Right lobe of liver (tissue), 4 donors: Measurements from ENCODE around the gene SERPINA1.
A peak's percentile ranks its signal among the peaks of the same experiment; 100 is the strongest.

Experiments used
- POLR2A ChIP-seq: fragments of 450-650 bp; IDR thresholded peaks from one replicate; pipeline ENCODE4 v1.6.1; 2017; ENCODE audit warnings: antibody characterized with exemption, mild to moderate bottlenecking
- TF ChIP-seq, protein P1 (sequence below), 4 donors: fragments of 200-600 bp in 3 of 4; fragments of 450-650 bp in 1 of 4; IDR thresholded peaks; one replicate each; pipeline versions ENCODE4 v1.5.1 to v1.8.0; 2016 to 2022; ENCODE audit warnings: antibody characterized with exemption in 4 of 4, mild to moderate bottlenecking in 2 of 4
- donor health status: DM: no; HTN: no; CAD: no.
- donor health status: DM: no; HTN: no; CAD: no.
- donor health status: DM: no; HTN: yes; CAD: no.

DNA sequence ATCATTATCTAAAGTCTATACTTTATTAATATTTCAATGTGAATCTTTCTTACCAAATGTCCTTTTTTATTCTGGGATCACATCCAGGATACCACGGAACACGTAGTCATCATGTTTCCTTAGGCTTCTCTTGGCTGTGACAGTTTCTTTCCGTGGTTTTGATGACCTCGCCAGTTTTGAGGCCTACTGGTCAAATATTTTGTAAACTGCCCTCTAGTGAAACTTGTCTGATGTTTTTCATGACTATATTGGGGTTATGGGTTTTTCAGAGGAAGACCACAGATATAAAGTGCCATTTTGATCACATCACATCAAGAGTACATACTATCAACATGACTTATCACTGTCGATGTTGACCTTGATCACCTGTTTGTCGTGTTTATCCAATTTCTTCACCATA lies 51.1 kb downstream of the SERPINA1 start:
- TF ChIP-seq, protein P1, sequence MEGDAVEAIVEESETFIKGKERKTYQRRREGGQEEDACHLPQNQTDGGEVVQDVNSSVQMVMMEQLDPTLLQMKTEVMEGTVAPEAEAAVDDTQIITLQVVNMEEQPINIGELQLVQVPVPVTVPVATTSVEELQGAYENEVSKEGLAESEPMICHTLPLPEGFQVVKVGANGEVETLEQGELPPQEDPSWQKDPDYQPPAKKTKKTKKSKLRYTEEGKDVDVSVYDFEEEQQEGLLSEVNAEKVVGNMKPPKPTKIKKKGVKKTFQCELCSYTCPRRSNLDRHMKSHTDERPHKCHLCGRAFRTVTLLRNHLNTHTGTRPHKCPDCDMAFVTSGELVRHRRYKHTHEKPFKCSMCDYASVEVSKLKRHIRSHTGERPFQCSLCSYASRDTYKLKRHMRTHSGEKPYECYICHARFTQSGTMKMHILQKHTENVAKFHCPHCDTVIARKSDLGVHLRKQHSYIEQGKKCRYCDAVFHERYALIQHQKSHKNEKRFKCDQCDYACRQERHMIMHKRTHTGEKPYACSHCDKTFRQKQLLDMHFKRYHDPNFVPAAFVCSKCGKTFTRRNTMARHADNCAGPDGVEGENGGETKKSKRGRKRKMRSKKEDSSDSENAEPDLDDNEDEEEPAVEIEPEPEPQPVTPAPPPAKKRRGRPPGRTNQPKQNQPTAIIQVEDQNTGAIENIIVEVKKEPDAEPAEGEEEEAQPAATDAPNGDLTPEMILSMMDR (IDR thresholded peaks at IDR 0.05), result peak in 1 of 4 donors; percentile 21
- TF ChIP-seq POLR2A, result no peak
